BLaER1 treated with 17β-estradiol and CSF1 and Interleukin-3, amounts not matched to agents 10 nM and 100 nM (cell line): ENCODE data around the gene WRNIP1.
"Not testable (repeated sequence)": the region's sequence is repeated elsewhere in the genome, so short reads cannot be mapped to it uniquely, and the experiment has no call there.

Experiments used
- H3K27ac ChIP-seq, 11 experiments: shearing (Covaris generic); formaldehyde crosslinking; 2 replicates each; pipeline ENCODE4 v1.8.1; 2022
- H3K27me3 ChIP-seq, 11 experiments: shearing (Covaris generic); formaldehyde crosslinking; 2 replicates each; pipeline ENCODE4 v1.8.1; 2022
- H3K36me3 ChIP-seq, 11 experiments: shearing (Covaris generic); formaldehyde crosslinking; 2 replicates each; pipeline ENCODE4 v1.8.1; 2022
- H3K4me1 ChIP-seq, 10 experiments: shearing (Covaris generic); formaldehyde crosslinking; 2 replicates each; pipeline ENCODE4 v1.8.1; 2022
- H3K4me2 ChIP-seq, 11 experiments: shearing (Covaris generic); formaldehyde crosslinking; 2 replicates each; pipeline ENCODE4 v1.8.1; 2022
- H3K4me3 ChIP-seq, 10 experiments: shearing (Covaris generic); formaldehyde crosslinking; 2 replicates each; pipeline ENCODE4 v1.8.1; 2022
- H3K9ac ChIP-seq, 11 experiments: shearing (Covaris generic); formaldehyde crosslinking; 2 replicates each; pipeline ENCODE4 v1.8.1; 2022
- H3K9me3 ChIP-seq, 11 experiments: shearing (Covaris generic); formaldehyde crosslinking; replicated peaks in 1 of 11; 2 replicates each; pipeline ENCODE4 v1.8.1; 2022
- H4K20me1 ChIP-seq, 11 experiments: shearing (Covaris generic); formaldehyde crosslinking; 2 replicates each; pipeline ENCODE4 v1.8.1; 2022
- Cebpa-rat ChIP-seq, 11 experiments: shearing (Covaris generic); IDR thresholded peaks; 2 replicates each; pipeline ENCODE4 v1.8.1; 2022

WRNIP1 gene

DNA sequence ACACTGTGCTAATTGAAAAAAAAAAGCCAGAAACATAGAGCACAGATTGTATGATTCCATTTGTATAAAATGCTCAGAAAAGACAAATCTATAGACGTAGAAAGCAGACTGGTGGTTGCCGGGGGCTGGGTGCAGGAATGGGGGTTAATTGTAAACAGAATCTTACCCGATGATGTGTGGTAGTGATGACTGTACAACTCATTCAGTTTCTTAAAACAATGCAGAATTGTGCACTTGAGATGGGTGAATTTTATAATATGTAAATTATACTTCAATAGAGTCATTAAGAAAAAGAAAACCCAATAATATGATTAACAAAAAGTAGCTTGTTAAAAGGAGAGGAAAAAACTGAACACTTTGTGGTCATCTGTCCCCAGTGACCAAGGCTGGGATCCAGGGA is 10.8 kb upstream of the WRNIP1 start:
- Histone ChIP-seq H3K4me3 (no peak overlapping the region), H3K4me2 (no peak overlapping the region), H4K20me1 (no peaks in the 10 kb centered on the region), H3K27ac (no peak overlapping the region), H3K9me3 (no peaks in the 10 kb centered on the region), H3K27me3 (no peaks in the 10 kb centered on the region), H3K4me1 (peaks cover 8 to 23% (median 13%) of the 10 kb centered on the region in 10 experiments), H3K36me3 (no peaks in the 10 kb centered on the region), H3K9ac (no peak overlapping the region)
- no peak for TF ChIP-seq Cebpa-rat (IDR thresholded peaks at IDR 0.05)

DNA sequence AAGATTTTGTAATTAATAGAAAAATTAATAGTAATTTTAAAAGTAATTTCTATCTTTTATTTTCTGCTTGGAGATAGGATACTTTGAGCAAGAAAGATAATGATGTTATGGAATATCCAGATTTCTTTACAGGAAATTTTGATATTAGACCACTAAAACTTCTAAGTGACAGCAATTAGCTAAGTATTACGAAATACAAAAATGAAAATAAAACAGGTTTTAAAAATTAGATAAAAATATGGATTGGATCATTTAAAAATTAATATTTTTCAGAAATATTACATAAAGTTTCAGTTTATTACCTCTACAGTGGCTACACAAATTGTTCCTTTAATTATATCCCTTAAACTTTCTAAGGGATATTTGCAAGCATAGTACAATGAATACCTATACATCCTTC is 10.3 kb upstream of the WRNIP1 start:
- Histone ChIP-seq H4K20me1 (no peaks in the 10 kb centered on the region), H3K4me1 (peaks cover 8 to 23% (median 13%) of the 10 kb centered on the region in 10 experiments), H3K4me2 (no peak overlapping the region), H3K27me3 (no peaks in the 10 kb centered on the region), H3K9ac (no peak overlapping the region), H3K4me3 (no peak overlapping the region), H3K27ac (no peak overlapping the region), H3K36me3 (no peaks in the 10 kb centered on the region), H3K9me3 (0 out of 22 replicates have a peak, but pooled peaks cover 0 to under 1% (median 0%) of the 10 kb centered on the region in 11 experiments)
- no peak for TF ChIP-seq Cebpa-rat (IDR thresholded peaks at IDR 0.05)

DNA sequence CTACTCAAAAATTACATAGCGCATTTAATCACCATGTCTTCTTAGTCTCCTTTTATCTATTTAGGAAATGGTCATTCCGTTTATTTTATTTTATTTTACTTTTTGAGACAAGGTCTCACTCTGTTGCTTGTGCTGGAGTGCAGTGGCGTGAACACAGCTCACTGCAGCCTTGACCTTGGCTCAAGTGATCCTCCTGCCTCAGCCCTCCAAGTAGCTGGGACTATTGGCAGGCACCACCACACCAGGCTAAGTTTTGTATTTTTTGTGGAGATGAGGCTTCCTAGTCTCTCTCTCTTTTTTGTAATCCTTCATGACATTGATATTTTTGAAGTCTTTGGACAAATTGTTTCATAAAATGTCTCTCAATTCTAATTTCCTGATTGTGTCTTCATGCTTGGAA is 9.7 kb upstream of the WRNIP1 start:
- Histone ChIP-seq H3K9me3 (peaks cover 4 to 6% (median 4%) of the 10 kb centered on the region in 11 experiments; a peak in 17 of 22 replicates), H3K4me3 (no peak overlapping the region), H3K36me3 (no peaks in the 10 kb centered on the region; a peak in 1 of 22 replicates), H3K9ac (no peak overlapping the region), H4K20me1 (no peaks in the 10 kb centered on the region), H3K4me1 (peaks cover 8 to 23% (median 13%) of the 10 kb centered on the region in 10 experiments), H3K27me3 (no peaks in the 10 kb centered on the region), H3K27ac (no peak overlapping the region), H3K4me2 (no peak overlapping the region)
- no peak for TF ChIP-seq Cebpa-rat (IDR thresholded peaks at IDR 0.05)

DNA sequence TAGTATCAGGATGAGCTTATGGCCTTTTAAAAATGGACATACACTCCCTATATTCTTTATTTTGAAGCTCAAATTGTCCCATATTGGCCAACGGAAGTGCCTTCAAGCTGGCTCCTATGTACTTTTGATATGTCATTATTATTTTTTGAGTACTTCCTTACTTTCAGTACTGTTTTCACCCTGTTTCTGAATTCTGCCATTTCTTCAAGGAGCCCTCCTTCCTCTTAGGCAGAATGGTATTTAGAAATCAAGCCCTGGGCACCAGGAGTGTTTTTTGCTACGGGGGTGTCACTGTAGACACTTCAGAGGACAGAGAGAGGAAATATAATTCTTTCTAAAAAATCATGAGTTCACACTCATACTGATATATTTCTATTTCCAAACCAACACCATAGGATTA is 9.0 kb upstream of the WRNIP1 start:
- peaks cover 8 to 23% (median 12%) of the 10 kb centered on the region in 10 experiments for H3K4me1 ChIP-seq
- H3K27ac ChIP-seq, result no peak overlapping the region
- H3K4me2 ChIP-seq, result peak overlapping the region in 1 of 11 experiments; percentile 11; a peak in 1 of 22 replicates
- H4K20me1 ChIP-seq, result no peaks in the 10 kb centered on the region
- no peak overlapping the region for H3K4me3 ChIP-seq
- H3K9me3 ChIP-seq, result peaks cover 5 to 11% (median 9%) of the 10 kb centered on the region in 11 experiments; a peak in 17 of 22 replicates
- no peak overlapping the region for H3K9ac ChIP-seq
- no peaks in the 10 kb centered on the region for H3K27me3 ChIP-seq
- H3K36me3 ChIP-seq, result no peaks in the 10 kb centered on the region; a peak in 1 of 22 replicates
- TF ChIP-seq Cebpa-rat (IDR thresholded peaks at IDR 0.05), result no peak

DNA sequence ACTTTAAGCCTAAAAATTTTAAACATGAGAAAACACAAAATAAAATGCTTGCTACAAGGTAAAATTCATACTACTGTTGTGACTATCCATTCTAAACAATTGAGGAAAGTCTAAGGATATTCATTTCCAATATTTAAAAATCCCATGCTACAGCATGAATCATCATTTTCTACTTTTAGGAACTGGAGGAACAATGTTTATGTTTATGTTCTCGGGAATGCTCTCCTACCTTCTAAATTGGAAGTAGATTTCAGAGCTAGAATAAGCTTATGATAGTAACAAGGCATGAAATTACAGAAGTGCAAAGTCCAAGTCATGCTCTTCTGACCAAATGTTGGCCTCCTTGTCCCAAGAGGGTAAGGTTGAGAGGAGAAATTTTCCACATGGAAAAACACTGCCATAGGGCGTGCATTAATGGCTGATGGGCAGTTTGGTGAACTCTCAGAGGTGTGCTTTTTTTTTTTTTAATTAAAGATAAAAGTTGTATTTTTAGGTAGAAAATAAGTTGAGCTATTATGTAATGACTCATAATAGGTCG is 8.4 kb upstream of the WRNIP1 start:
- Histone ChIP-seq H3K27me3 (no peaks in the 10 kb centered on the region), H3K9me3 (peaks cover 5 to 11% (median 9%) of the 10 kb centered on the region in 11 experiments; a peak in 17 of 22 replicates), H3K9ac (no peak overlapping the region), H4K20me1 (no peaks in the 10 kb centered on the region), H3K36me3 (no peaks in the 10 kb centered on the region; a peak in 1 of 22 replicates), H3K4me1 (peaks cover 7 to 20% (median 8%) of the 10 kb centered on the region in 10 experiments), H3K27ac (no peak overlapping the region), H3K4me3 (no peak overlapping the region), H3K4me2 (peak overlapping the region in 3 of 11 experiments; percentile 12 to 36 (median 24); a peak in 2 of 22 replicates)
- TF ChIP-seq Cebpa-rat (IDR thresholded peaks at IDR 0.05), result no peak

DNA sequence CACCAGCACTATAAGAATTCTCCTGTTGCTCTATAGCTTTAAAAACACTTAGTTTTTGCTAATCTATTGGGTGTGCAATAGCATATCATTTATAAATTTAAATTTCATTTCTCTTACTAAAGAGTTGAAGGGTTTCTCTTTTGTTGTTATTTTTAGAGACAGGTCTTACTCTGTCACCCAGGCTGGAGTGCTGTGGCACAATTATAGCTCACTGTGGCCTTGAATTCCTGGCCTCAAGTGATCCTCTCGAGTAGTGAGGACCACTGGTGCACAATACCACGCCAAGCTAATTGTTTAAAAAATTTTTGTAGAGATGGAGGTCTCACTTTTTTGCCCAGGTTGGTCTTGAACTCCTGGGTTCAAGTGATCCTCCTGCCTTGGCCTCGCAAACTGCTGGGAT is 6.2 kb upstream of the WRNIP1 start:
- no peak for TF ChIP-seq Cebpa-rat (IDR thresholded peaks at IDR 0.05)

DNA sequence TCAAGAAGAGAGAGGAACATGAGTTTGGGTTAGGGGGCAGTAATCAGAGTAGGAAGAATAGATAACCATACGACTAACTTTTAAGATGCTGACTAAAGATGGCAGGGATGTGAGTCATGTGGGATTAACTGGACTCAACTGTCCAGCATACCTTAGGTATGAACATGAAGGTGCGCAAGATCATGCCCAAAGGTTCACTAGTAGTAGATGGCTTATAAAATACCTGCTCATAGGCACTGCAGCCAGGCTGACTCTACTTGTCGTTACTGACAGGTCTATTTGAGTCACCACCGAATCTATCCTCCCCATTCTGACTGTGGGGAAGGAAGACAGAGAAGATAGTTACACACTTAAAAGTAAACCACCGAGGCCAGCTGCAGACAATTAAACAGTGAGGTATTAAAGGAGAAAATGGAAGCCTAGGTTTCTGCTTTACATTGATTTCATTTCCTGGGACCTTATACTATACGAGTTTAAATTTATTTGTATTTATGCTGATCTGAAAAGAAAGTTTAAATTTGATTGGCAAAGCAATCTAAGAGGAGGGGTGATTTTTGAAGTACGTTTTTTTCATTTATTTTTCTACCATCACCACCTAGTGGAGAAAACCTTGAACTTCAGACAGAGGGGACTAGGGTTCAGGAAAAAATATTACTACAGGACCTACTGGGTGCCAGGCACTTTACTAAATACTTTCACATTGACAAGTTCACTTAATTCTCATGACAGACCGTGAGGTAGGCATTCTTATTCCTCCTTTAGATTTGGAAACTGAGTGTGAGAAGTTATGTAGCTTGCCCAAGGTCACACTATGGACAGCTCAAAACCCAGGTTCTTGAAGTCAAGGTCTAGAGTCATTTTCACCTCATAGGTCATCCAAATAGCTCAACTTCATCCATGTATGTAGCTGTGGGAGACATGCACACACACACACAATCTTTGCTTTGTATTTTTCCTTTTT is 4.0 kb upstream of the WRNIP1 start:
- Histone ChIP-seq H3K9ac (no peak overlapping the region), H3K4me1 (peaks cover 10 to 22% (median 11%) of the 10 kb centered on the region in 10 experiments), H3K27ac (no peak overlapping the region), H3K9me3 (peaks cover 5 to 22% (median 20%) of the 10 kb centered on the region in 11 experiments; a peak in 19 of 22 replicates), H3K4me2 (no peak overlapping the region), H4K20me1 (peaks cover 0 to 5% (median 2%) of the 10 kb centered on the region in 11 experiments; a peak in 8 of 22 replicates), H3K36me3 (no peaks in the 10 kb centered on the region; a peak in 3 of 22 replicates), H3K27me3 (no peaks in the 10 kb centered on the region), H3K4me3 (no peak overlapping the region)
- TF ChIP-seq Cebpa-rat (IDR thresholded peaks at IDR 0.05), result no peak

More for the DNA sequence above, 6.2 kb upstream of the WRNIP1 start:
- Histone ChIP-seq H3K27ac (no peak overlapping the region), H3K4me2 (no peak overlapping the region), H3K4me3 (no peak overlapping the region), H4K20me1 (no peaks in the 10 kb centered on the region), H3K27me3 (no peaks in the 10 kb centered on the region), H3K4me1 (peaks cover 2 to 17% (median 6%) of the 10 kb centered on the region in 10 experiments; a peak in 19 of 20 replicates), H3K9ac (no peak overlapping the region), H3K36me3 (no peaks in the 10 kb centered on the region; a peak in 3 of 22 replicates), H3K9me3 (peaks cover 5 to 22% (median 20%) of the 10 kb centered on the region in 11 experiments; a peak in 19 of 22 replicates)

DNA sequence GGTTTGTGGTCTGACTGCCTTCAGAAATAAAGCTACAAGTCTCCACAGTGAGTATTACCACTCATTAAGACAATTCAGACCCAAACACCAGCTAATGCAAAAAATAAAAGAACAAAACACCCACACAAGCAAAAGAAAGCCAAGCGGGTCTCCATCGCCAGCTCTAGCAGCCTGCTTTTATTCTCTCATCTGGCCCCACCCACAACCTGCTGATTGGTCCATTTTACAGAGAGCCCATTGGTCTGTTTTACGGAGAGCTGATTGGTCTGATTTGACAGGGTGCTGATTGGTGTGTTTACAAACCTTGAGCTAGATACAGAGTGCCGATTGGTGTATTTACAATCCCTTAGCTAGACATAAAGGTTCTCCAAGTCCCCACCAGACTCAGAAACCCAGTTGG is 2.3 kb upstream of the WRNIP1 start:
- H3K4me2 ChIP-seq, H3K27me3 ChIP-seq, H3K36me3 ChIP-seq, H3K27ac ChIP-seq, H3K9ac ChIP-seq, H3K4me3 ChIP-seq: not testable (repeated sequence)
- H3K9me3 ChIP-seq, result peaks cover 5 to 22% (median 20%) of the 10 kb centered on the region in 11 experiments; a peak in 19 of 22 replicates
- peaks cover 11 to 22% (median 19%) of the 10 kb centered on the region in 11 experiments for H4K20me1 ChIP-seq
- H3K4me1 ChIP-seq, result peaks cover 14 to 20% (median 19%) of the 10 kb centered on the region in 10 experiments

DNA sequence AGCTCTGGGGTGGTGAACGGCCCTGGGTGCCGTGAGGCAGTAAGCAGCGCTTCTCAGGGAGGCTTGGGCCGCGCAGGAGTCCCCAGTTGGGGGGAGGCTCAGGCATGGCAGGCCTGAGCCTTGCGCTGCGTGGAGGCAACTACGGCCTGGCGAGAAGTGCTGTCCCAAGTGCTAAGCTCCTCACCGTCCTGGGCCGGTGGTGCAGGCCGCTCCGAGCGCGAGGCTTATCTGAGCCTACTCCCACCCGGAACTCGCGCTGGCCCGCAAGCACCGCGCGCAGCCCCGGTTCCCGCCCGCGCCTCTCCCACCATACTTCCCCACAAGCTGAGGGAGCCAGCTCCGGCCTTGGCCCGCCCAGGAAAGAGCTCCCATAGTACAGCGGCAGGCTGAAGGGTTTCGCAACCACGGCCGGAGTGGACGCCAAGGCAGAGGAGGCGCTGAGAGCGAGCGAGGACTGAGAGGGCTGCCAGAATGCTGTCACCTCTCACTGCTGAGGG is 1.8 kb upstream of the WRNIP1 start:
- Histone ChIP-seq H3K27ac (peak overlapping the region in 2 of 11 experiments; percentile 85 to 86; a peak in 1 of 22 replicates), H4K20me1 (peaks cover 16 to 27% (median 25%) of the 10 kb centered on the region in 11 experiments), H3K27me3 (no peaks in the 10 kb centered on the region), H3K4me2 (peak overlapping the region in 4 of 11 experiments; percentile 79 to 89 (median 85); a peak in 8 of 22 replicates), H3K9me3 (peaks cover 5 to 22% (median 20%) of the 10 kb centered on the region in 11 experiments; a peak in 19 of 22 replicates), H3K9ac (no peak overlapping the region), H3K4me1 (peaks cover 20 to 25% (median 24%) of the 10 kb centered on the region in 10 experiments), H3K36me3 (peaks cover 0 to 11% (median 0%) of the 10 kb centered on the region in 11 experiments; a peak in 7 of 22 replicates), H3K4me3 (no peak overlapping the region)
- no peak for TF ChIP-seq Cebpa-rat (IDR thresholded peaks at IDR 0.05)
